PFSK-1 (cell line): ENCODE results near the gene S100A8.

Experiments used
- FOXP2 ChIP-seq: optimal IDR thresholded peaks from 2 replicates; pipeline ENCODE3; 2011; ENCODE audit warnings: borderline replicate concordance, control low read depth, inconsistent platforms; ENCODE audit not compliant: insufficient read depth; ENCODE audit errors: extremely low read length, extremely low read depth
- POLR2AphosphoS5 ChIP-seq: IDR thresholded peaks from 2 replicates; pipeline ENCODE4 v1.6.1; 2012; ENCODE audit warnings: low read depth, mild to moderate bottlenecking, control low read depth, low read length, moderate library complexity
- SIN3A ChIP-seq: IDR thresholded peaks from 2 replicates; pipeline ENCODE4 v1.6.1; 2012; ENCODE audit warnings: mild to moderate bottlenecking, low read length, moderate library complexity, borderline replicate concordance; ENCODE audit not compliant: insufficient read depth
- TAF1 ChIP-seq: IDR thresholded peaks from 2 replicates; pipeline ENCODE4 v1.6.1; 2012; ENCODE audit warnings: low read length, control low read depth, borderline replicate concordance; ENCODE audit not compliant: insufficient read depth
- TF ChIP-seq, protein P1 (sequence below), 2 experiments: IDR thresholded peaks; 2 replicates each; pipeline versions ENCODE4 v1.6.1 to v1.8.0; 2011 to 2012; ENCODE audit warnings: low read depth in 2 of 2, low read length in 2 of 2, control low read depth in 1 of 2, inconsistent platforms in 1 of 2, mild to moderate bottlenecking in 1 of 2, moderate library complexity in 1 of 2; ENCODE audit not compliant: insufficient read depth in 1 of 2

S100A8 gene

GRCh38 chr1:153430166-153430553 lies 39.3 kb upstream of the S100A8 start:
- TF ChIP-seq TAF1 (no peak), SIN3A (no peak), FOXP2 (no peak), POLR2AphosphoS5 (no peak)
- TF ChIP-seq, protein P1, sequence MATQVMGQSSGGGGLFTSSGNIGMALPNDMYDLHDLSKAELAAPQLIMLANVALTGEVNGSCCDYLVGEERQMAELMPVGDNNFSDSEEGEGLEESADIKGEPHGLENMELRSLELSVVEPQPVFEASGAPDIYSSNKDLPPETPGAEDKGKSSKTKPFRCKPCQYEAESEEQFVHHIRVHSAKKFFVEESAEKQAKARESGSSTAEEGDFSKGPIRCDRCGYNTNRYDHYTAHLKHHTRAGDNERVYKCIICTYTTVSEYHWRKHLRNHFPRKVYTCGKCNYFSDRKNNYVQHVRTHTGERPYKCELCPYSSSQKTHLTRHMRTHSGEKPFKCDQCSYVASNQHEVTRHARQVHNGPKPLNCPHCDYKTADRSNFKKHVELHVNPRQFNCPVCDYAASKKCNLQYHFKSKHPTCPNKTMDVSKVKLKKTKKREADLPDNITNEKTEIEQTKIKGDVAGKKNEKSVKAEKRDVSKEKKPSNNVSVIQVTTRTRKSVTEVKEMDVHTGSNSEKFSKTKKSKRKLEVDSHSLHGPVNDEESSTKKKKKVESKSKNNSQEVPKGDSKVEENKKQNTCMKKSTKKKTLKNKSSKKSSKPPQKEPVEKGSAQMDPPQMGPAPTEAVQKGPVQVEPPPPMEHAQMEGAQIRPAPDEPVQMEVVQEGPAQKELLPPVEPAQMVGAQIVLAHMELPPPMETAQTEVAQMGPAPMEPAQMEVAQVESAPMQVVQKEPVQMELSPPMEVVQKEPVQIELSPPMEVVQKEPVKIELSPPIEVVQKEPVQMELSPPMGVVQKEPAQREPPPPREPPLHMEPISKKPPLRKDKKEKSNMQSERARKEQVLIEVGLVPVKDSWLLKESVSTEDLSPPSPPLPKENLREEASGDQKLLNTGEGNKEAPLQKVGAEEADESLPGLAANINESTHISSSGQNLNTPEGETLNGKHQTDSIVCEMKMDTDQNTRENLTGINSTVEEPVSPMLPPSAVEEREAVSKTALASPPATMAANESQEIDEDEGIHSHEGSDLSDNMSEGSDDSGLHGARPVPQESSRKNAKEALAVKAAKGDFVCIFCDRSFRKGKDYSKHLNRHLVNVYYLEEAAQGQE (IDR thresholded peaks at IDR 0.05; ENCODE audit: insufficient read depth in 1 of 2, low read depth in 2 of 2, low read length in 2 of 2): no peak

- TF ChIP-seq FOXP2 (no peak), TAF1 (no peak), POLR2AphosphoS5 (no peak), SIN3A (no peak)
- TF ChIP-seq, protein P1 (IDR thresholded peaks at IDR 0.05; ENCODE audit: insufficient read depth in 1 of 2, low read depth in 2 of 2, low read length in 2 of 2): no peak
Observed at GRCh38 chr1:153429266-153430165, 38.6 kb upstream of the S100A8 start.

DNA sequence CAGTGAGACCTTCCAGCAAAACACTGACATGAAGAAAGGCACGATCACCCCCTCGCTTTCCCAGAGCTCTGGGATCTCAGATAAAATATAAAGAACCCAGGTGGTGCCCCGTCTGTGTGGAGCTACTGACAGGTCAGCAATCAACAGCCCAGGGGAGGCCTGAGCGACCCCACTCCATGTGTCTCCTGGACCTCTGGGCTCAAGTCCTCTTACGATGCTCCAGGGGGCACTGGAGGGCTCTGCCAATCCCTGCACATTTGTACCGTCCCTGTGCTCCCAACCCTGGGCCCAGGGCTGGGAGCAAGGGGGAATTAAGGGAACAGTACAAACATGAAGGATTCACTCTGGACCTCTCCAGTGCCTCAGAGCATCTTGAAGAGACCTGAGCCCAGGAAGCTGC lies 37.9 kb upstream of the S100A8 start:
- TF ChIP-seq POLR2AphosphoS5 (no peak), SIN3A (no peak), FOXP2 (no peak), TAF1 (no peak)
- TF ChIP-seq, protein P1 (IDR thresholded peaks at IDR 0.05; ENCODE audit: insufficient read depth in 1 of 2, low read depth in 2 of 2, low read length in 2 of 2): no peak

DNA sequence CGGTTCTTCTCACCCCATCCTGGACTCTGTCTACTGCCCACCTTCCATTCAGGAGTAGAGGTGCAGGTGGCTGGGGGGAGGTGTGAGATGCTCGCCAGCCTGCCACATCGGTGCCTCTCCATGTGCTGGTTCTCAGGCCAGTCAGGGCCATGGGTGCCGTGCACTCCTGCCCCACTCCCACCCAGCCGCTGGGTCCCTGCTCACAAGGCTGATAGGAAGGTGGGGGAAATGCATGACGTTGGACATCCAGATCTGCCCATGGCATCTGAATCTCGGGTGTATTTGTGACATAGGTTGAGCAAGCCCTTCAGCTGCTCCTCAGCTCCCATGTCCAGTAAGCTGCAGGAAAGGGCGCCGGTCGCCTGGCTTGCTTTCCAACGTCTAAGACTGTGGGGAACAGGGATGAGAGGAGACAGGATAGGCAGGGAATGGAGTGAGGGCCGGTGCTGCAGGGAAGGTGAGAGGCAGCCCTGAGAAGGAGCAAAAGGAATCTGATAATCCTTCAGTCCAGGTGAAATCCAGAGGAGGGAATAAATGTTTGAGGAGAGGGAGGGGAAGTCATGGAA lies 37.3 kb upstream of the S100A8 start:
- TF ChIP-seq SIN3A (no peak), FOXP2 (no peak), TAF1 (no peak), POLR2AphosphoS5 (no peak)
- TF ChIP-seq, protein P1 (IDR thresholded peaks at IDR 0.05; ENCODE audit: insufficient read depth in 1 of 2, low read depth in 2 of 2, low read length in 2 of 2): no peak
